ENCODE results near the gene ZNF217. TPM values are rescaled to one million over a fixed set of nuclear protein-coding genes. Genes with fewer than 3 reads are reported as not detected.
"Not testable (repeated sequence)": the region's sequence is repeated elsewhere in the genome, so short reads cannot be mapped to it uniquely, and the experiment has no call there.

The ZNF217 gene
- total RNA-seq, 4 donors from 2014 or later, result 11.8 to 18.7 (median 15.1) TPM

DNA sequence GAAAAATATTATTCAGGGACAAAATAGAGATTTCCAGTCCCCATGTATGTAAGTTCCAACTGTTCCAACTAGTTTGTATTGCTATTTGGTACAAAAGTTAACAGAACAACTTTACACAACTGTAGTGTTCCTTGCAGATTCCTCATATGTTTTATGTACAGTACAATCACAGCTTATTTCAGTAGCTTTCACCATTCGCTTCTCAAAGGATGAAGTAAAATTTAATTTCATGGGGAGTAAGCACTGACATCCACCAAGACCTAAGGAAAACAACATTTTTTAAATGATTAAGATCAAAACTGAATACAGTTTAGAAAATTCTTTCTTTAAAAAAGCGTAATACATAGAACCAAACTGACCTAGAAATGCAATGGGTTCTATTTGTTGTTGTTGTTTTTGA, 24.6 kb downstream of the ZNF217 start:
- peaks cover 0 to 10% (median 0%) of the 10 kb centered on the region in 3 donors for H3K4me1 ChIP-seq
- WGBS, 2 donors (ENCODE audit: low coverage in 1 of 2), result 93 to 94% methylated on average over 2 of the region's 2 CpGs
- H3K27me3 ChIP-seq, result no peaks in the 10 kb centered on the region
- no peak for TF ChIP-seq POLR2A (IDR thresholded peaks at IDR 0.05)
- TF ChIP-seq EP300 (IDR thresholded peaks at IDR 0.05), result no peak
- no peak for TF ChIP-seq POLR2AphosphoS5 (IDR thresholded peaks at IDR 0.05)
- H3K27ac ChIP-seq, result no peak overlapping the region
- no peak for ATAC-seq
- H3K4me3 ChIP-seq, result no peak overlapping the region
- no peaks in the 10 kb centered on the region for H3K9me3 ChIP-seq
- peaks cover 0 to 90% of the 10 kb centered on the region in 2 donors for H3K36me3 ChIP-seq

- 83 to 90% methylated on average over 8 of the region's 8 CpGs for WGBS, 2 donors (ENCODE audit: low coverage in 1 of 2)
- ATAC-seq, result no peak
- TF ChIP-seq EP300 (IDR thresholded peaks at IDR 0.05), result no peak
- TF ChIP-seq POLR2AphosphoS5 (IDR thresholded peaks at IDR 0.05), result no peak
- no peak for TF ChIP-seq POLR2A (IDR thresholded peaks at IDR 0.05)
- TF ChIP-seq, protein P1, sequence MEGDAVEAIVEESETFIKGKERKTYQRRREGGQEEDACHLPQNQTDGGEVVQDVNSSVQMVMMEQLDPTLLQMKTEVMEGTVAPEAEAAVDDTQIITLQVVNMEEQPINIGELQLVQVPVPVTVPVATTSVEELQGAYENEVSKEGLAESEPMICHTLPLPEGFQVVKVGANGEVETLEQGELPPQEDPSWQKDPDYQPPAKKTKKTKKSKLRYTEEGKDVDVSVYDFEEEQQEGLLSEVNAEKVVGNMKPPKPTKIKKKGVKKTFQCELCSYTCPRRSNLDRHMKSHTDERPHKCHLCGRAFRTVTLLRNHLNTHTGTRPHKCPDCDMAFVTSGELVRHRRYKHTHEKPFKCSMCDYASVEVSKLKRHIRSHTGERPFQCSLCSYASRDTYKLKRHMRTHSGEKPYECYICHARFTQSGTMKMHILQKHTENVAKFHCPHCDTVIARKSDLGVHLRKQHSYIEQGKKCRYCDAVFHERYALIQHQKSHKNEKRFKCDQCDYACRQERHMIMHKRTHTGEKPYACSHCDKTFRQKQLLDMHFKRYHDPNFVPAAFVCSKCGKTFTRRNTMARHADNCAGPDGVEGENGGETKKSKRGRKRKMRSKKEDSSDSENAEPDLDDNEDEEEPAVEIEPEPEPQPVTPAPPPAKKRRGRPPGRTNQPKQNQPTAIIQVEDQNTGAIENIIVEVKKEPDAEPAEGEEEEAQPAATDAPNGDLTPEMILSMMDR (IDR thresholded peaks at IDR 0.05), result no peak
- Histone ChIP-seq H3K9me3 (no peaks in the 10 kb centered on the region), H3K27me3 (no peaks in the 10 kb centered on the region), H3K4me3 (no peak overlapping the region), H3K4me1 (peaks cover 0 to 10% (median 0%) of the 10 kb centered on the region in 3 donors), H3K36me3 (peaks cover 0 to 83% of the 10 kb centered on the region in 2 donors), H3K27ac (no peak overlapping the region)
Measured at GRCh38 chr20:53568351-53568750, 25.3 kb downstream of the ZNF217 start.

DNA sequence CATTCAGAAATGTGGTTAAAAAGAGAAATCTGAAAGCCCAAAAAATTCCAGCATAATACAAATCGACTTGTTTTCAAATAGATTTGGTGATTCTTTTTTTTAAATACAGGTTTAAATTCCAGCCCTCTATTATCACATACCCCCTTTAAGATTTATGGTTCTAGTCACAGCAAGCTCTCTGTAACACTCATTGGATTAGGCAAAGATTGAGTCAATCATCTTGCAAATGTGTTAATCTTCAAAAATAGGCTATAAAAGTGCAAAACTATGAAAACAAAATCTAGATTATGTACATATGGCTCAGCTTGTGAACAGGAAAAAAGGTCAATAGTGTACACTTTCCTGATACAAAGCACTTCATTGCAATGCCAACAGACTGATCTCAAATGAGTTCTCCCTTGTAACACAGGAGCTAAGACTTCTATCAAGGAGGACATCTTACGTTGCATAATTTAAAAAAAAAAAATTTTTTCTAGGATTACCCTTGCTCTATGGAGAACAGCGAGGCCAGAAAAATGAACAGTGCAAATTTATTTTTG, 26.2 kb downstream of the ZNF217 start:
- no peak for ATAC-seq
- no peak overlapping the region for H3K27ac ChIP-seq
- TF ChIP-seq POLR2A (IDR thresholded peaks at IDR 0.05) (no peak), POLR2AphosphoS5 (IDR thresholded peaks at IDR 0.05) (no peak), EP300 (IDR thresholded peaks at IDR 0.05) (no peak)
- TF ChIP-seq, protein P1 (IDR thresholded peaks at IDR 0.05), result no peak
- H3K4me3 ChIP-seq, result no peak overlapping the region
- no peaks in the 10 kb centered on the region for H3K9me3 ChIP-seq
- H3K27me3 ChIP-seq, result no peaks in the 10 kb centered on the region
- H3K36me3 ChIP-seq, result peaks cover 0 to 74% of the 10 kb centered on the region in 2 donors
- H3K4me1 ChIP-seq, result peaks cover 0 to 3% (median 0%) of the 10 kb centered on the region in 3 donors
- 74 to 87% methylated on average over 3 of the region's 3 CpGs for WGBS, 2 donors (ENCODE audit: low coverage in 1 of 2)

DNA sequence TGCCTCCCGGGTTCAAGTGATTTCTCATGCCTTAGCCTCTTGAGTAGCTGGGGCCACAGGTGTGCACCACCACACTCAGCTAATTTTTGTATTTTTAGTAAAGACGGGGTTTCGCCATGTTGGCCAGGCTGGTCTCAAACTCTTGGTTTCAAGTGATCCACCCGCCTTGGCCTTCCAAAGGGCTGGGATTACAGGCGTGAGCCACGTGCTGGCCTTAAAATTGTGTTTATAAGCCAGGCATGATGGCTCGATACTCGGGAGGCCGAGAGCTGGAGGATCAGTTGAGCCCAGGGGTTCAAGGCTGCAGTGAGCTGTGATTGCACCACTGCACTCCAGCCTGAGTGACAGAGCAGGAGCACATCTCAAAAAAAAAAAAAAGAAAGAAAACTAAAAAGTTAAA, 27.0 kb downstream of the ZNF217 start:
- H3K9me3 ChIP-seq, H3K27ac ChIP-seq, H3K4me1 ChIP-seq, H3K4me3 ChIP-seq, H3K27me3 ChIP-seq, ATAC-seq: not testable (repeated sequence)
- H3K36me3 ChIP-seq, result peaks cover 0 to 67% of the 10 kb centered on the region in 2 donors
- 98 to 100% methylated on average over 1 to 7 of the region's 9 CpGs for WGBS, 2 donors (ENCODE audit: low coverage in 1 of 2)

DNA sequence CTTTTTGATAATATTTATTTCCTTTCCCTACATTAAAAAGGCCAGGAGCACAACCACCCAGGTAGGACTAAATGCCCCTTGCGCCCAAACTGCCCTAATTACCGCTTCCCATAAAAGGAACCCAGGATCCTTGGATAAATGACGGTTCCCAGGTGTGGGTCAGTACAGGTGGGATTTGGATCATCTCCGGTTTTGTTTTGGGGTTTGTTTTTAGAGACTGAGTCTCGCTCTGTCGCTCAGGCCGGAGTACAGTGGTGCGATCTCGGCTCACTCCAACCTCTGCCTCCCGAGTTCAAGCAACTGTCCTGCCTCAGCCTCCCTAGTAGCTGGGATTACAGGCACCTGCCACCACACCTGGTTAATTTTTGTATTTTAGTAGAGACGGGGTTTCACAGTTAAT, 28.4 kb downstream of the ZNF217 start:
- H3K27me3 ChIP-seq, result no peaks in the 10 kb centered on the region
- H3K9me3 ChIP-seq, result no peaks in the 10 kb centered on the region
- no peak for ATAC-seq
- 92 to 93% methylated on average over 5 to 11 of the region's 11 CpGs for WGBS, 2 donors (ENCODE audit: low coverage in 1 of 2)
- H3K27ac ChIP-seq, result no peak overlapping the region
- peaks cover 0 to 53% of the 10 kb centered on the region in 2 donors for H3K36me3 ChIP-seq
- TF ChIP-seq POLR2A (IDR thresholded peaks at IDR 0.05) (no peak), EP300 (IDR thresholded peaks at IDR 0.05) (no peak), POLR2AphosphoS5 (IDR thresholded peaks at IDR 0.05) (no peak)
- TF ChIP-seq, protein P1 (IDR thresholded peaks at IDR 0.05), result no peak
- no peaks in the 10 kb centered on the region for H3K4me1 ChIP-seq
- H3K4me3 ChIP-seq, result no peak overlapping the region

- ATAC-seq, H3K27ac ChIP-seq, H3K9me3 ChIP-seq, H3K4me3 ChIP-seq, H3K27me3 ChIP-seq, H3K4me1 ChIP-seq: not testable (repeated sequence)
- 97 to 100% methylated on average over 3 to 9 of the region's 9 CpGs for WGBS, 2 donors (ENCODE audit: low coverage in 1 of 2)
- peaks cover 0 to 25% of the 10 kb centered on the region in 2 donors for H3K36me3 ChIP-seq
Measured at GRCh38 chr20:53562104-53562764, 31.4 kb downstream of the ZNF217 start.

Data from gastroesophageal sphincter (tissue), 4 donors.